K562 (cell line): ENCODE measurements around the gene NEDD4. TPM values are rescaled to one million over a fixed set of nuclear protein-coding genes. Genes with fewer than 3 reads are reported as not detected.

Experiments used
- CBX3 ChIP-seq, 2 experiments: IDR thresholded peaks; 1 replicate in 1 of 2; 2 replicates in 1 of 2; pipeline ENCODE4 v1.6.1; 2012; ENCODE audit warnings: inconsistent platforms in 2 of 2, low read length in 2 of 2, borderline replicate concordance in 1 of 2, control low read depth in 1 of 2
- HMBOX1 ChIP-seq: sonication (generic); IDR thresholded peaks from 2 replicates; pipeline ENCODE4 v1.6.1; 2016
- L3MBTL2 ChIP-seq: fragments of 450-650 bp; IDR thresholded peaks from 2 replicates; pipeline ENCODE4 v1.6.1; 2016; ENCODE audit warnings: mild to moderate bottlenecking, moderate library complexity
- MAZ ChIP-seq, 2 experiments: fragments of 450-650 bp in 1 of 2; sonication (generic) in 1 of 2; formaldehyde crosslinking; IDR thresholded peaks in 1 of 2; conservative IDR thresholded peaks in 1 of 2; 2 replicates each; pipeline versions ENCODE4 v1.4.0 to v1.5.0; 2020; ENCODE audit warnings: mild to moderate bottlenecking in 1 of 2, missing genetic modification reagents in 1 of 2
- MEIS2 ChIP-seq: fragments of 450-650 bp; IDR thresholded peaks from 2 replicates; pipeline ENCODE4 v1.6.1; 2014; ENCODE audit warnings: mild to moderate bottlenecking; ENCODE audit not compliant: partially characterized antibody
- NFRKB ChIP-seq: fragments of 450-650 bp; IDR thresholded peaks from 2 replicates; pipeline ENCODE4 v1.6.1; 2016; ENCODE audit warnings: low read depth
- RCOR1 ChIP-seq, 2 experiments: IDR thresholded peaks; 2 replicates each; pipeline ENCODE4 v1.6.1; 2012; ENCODE audit warnings: low read depth in 2 of 2, low read length in 2 of 2, borderline replicate concordance in 1 of 2, improper control_type of control experiment in 1 of 2
- ZNF583 ChIP-seq: fragments of 250-450 bp; sonication (Bioruptor Pico); IDR thresholded peaks from 2 replicates; pipeline ENCODE4 v1.4.0; 2020
- polyA plus RNA-seq, 8 experiments: library from polyadenylated mRNA; depleted of rRNA in 4 of 8; stranded (reverse) in 5 of 8; unstranded in 3 of 8; fragments of >200 nt; fragmentation: Nextera tagmentation in 2 of 8; fragmentation: Illumina TruSeq in 1 of 8; extraction: Ambion mirVana in 2 of 8; extraction: Trizol in 1 of 8; gene quantifications; 2 replicates each; pipeline versions ENCODE4 v1.2.1 to v1.2.3, GENCODE V29; 2011 to 2014; ENCODE audit warnings: inconsistent platforms in 1 of 8, missing spikeins in 1 of 8
- total RNA-seq, 7 experiments: library from RNA; depleted of rRNA in 6 of 7; stranded (reverse); fragments of >200 nt in 6 of 7; fragmentation: Illumina TruSeq in 2 of 7; extraction: Trizol in 2 of 7; gene quantifications; 2 replicates each; pipeline versions ENCODE4 v1.2.1 to v1.2.3, GENCODE V29; 2011 to 2021; ENCODE audit warnings: low replicate concordance in 1 of 7
- TF ChIP-seq, protein P1 (sequence below): fragments of 450-650 bp; IDR thresholded peaks from 2 replicates; pipeline ENCODE4 v1.6.1; 2016; ENCODE audit warnings: mild to moderate bottlenecking, moderate library complexity
- TF ChIP-seq, protein P2 (sequence below), 2 experiments: fragments of 250-450 bp in 1 of 2; fragments of 450-650 bp in 1 of 2; sonication (Bioruptor Pico) in 1 of 2; IDR thresholded peaks; 2 replicates each; pipeline versions ENCODE4 v1.6.1 to v1.8.0; 2016 to 2021; ENCODE audit warnings: mild to moderate bottlenecking in 2 of 2, moderate library complexity in 2 of 2, missing compliant biosample characterization in 1 of 2, missing genetic modification characterization in 1 of 2

NEDD4 gene
- total and polyA plus RNA-seq, 9 of the 15 experiments (the other 6 are each of a cell fraction or from before 2014, with no cell fraction given): 7.2 to 23.7 (median 17.3) TPM

DNA sequence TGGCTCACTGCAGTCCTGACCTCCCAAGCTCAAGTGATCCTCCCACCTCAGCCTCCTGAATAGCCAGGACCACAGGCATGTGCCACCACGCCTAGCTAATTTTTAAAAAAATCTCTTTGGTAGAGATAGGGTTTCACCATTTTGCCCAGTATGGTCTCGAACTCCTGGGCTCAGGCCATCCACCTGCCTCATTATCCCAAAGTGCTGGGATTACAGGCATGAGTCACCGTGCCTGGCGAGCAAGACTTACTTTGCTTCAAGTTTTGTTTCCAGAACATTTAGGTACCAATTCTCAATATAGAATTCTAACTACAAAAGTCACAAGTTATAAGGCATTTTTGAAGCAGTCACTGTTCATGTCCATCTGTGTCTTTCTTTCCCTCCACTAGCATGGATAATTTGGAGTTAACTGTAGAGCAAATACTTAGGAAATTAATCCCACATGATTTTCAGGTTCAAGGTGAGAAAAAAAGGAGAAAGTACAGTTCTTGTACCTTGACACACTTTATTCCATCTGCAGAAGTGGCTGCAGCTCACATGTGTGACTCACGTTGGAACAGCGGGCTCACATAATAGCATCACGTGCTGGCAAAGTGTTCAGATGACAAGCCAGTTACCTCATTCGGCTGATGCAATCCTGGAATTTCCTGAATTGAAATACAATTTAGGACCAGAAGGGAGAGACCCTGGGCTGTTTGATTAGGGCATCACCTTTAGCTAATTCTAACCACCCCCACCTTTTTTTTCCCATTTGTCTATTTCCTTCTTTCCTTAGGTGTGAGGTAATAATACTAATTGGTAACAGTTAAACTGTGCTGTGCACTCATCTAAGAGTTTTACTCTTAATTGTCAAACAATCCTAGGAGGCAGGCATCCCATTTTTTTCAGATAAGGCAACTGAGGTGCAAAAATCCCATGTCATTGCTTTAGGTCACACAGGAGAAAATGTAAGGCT is 46.9 kb upstream of the NEDD4 start (continued):
- TF ChIP-seq, protein P1, sequence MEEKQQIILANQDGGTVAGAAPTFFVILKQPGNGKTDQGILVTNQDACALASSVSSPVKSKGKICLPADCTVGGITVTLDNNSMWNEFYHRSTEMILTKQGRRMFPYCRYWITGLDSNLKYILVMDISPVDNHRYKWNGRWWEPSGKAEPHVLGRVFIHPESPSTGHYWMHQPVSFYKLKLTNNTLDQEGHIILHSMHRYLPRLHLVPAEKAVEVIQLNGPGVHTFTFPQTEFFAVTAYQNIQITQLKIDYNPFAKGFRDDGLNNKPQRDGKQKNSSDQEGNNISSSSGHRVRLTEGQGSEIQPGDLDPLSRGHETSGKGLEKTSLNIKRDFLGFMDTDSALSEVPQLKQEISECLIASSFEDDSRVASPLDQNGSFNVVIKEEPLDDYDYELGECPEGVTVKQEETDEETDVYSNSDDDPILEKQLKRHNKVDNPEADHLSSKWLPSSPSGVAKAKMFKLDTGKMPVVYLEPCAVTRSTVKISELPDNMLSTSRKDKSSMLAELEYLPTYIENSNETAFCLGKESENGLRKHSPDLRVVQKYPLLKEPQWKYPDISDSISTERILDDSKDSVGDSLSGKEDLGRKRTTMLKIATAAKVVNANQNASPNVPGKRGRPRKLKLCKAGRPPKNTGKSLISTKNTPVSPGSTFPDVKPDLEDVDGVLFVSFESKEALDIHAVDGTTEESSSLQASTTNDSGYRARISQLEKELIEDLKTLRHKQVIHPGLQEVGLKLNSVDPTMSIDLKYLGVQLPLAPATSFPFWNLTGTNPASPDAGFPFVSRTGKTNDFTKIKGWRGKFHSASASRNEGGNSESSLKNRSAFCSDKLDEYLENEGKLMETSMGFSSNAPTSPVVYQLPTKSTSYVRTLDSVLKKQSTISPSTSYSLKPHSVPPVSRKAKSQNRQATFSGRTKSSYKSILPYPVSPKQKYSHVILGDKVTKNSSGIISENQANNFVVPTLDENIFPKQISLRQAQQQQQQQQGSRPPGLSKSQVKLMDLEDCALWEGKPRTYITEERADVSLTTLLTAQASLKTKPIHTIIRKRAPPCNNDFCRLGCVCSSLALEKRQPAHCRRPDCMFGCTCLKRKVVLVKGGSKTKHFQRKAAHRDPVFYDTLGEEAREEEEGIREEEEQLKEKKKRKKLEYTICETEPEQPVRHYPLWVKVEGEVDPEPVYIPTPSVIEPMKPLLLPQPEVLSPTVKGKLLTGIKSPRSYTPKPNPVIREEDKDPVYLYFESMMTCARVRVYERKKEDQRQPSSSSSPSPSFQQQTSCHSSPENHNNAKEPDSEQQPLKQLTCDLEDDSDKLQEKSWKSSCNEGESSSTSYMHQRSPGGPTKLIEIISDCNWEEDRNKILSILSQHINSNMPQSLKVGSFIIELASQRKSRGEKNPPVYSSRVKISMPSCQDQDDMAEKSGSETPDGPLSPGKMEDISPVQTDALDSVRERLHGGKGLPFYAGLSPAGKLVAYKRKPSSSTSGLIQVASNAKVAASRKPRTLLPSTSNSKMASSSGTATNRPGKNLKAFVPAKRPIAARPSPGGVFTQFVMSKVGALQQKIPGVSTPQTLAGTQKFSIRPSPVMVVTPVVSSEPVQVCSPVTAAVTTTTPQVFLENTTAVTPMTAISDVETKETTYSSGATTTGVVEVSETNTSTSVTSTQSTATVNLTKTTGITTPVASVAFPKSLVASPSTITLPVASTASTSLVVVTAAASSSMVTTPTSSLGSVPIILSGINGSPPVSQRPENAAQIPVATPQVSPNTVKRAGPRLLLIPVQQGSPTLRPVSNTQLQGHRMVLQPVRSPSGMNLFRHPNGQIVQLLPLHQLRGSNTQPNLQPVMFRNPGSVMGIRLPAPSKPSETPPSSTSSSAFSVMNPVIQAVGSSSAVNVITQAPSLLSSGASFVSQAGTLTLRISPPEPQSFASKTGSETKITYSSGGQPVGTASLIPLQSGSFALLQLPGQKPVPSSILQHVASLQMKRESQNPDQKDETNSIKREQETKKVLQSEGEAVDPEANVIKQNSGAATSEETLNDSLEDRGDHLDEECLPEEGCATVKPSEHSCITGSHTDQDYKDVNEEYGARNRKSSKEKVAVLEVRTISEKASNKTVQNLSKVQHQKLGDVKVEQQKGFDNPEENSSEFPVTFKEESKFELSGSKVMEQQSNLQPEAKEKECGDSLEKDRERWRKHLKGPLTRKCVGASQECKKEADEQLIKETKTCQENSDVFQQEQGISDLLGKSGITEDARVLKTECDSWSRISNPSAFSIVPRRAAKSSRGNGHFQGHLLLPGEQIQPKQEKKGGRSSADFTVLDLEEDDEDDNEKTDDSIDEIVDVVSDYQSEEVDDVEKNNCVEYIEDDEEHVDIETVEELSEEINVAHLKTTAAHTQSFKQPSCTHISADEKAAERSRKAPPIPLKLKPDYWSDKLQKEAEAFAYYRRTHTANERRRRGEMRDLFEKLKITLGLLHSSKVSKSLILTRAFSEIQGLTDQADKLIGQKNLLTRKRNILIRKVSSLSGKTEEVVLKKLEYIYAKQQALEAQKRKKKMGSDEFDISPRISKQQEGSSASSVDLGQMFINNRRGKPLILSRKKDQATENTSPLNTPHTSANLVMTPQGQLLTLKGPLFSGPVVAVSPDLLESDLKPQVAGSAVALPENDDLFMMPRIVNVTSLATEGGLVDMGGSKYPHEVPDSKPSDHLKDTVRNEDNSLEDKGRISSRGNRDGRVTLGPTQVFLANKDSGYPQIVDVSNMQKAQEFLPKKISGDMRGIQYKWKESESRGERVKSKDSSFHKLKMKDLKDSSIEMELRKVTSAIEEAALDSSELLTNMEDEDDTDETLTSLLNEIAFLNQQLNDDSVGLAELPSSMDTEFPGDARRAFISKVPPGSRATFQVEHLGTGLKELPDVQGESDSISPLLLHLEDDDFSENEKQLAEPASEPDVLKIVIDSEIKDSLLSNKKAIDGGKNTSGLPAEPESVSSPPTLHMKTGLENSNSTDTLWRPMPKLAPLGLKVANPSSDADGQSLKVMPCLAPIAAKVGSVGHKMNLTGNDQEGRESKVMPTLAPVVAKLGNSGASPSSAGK: peak; percentile 98
- TF ChIP-seq HMBOX1 (no peak), ZNF583 (CRISPR knock-in tag) (peak; percentile 45; the same call in 1 of the 2 replicates), MAZ (CRISPR knock-in tag; conservative IDR thresholded peaks at IDR 0.05 in 1 of 2, IDR thresholded peaks at IDR 0.05 in 1 of 2) (peak in 1 of 2 experiments; percentile 40; a peak in 1 of 4 replicates), RCOR1 (IDR thresholded peaks at IDR 0.05; ENCODE audit: borderline replicate concordance in 1 of 2, low read depth in 2 of 2, low read length in 2 of 2) (no peak), MEIS2 (peak; percentile 24), L3MBTL2 (peak; percentile 98), NFRKB (0 out of 2 replicates have a peak, but pooled peaks have one; percentile 52), CBX3 (IDR thresholded peaks at IDR 0.05; ENCODE audit: borderline replicate concordance in 1 of 2, low read length in 2 of 2) (peak in 1 of 2 experiments; percentile 18; a peak in 1 of 3 replicates)
- TF ChIP-seq, protein P2, sequence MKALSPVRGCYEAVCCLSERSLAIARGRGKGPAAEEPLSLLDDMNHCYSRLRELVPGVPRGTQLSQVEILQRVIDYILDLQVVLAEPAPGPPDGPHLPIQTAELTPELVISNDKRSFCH (CRISPR knock-in tag; IDR thresholded peaks at IDR 0.05): no peak
- TF ChIP-seq, protein P2 (tag; IDR thresholded peaks at IDR 0.05): 0 out of 2 replicates have a peak, but pooled peaks have one; percentile 50
